Fibroblast of mammary gland (primary cell): ENCODE data around the gene RCOR3.

ENCODE experiments used
- DNase-seq: peaks from one replicate; pipeline ENCODE4 v3.0.0-alpha.2; 2010; ENCODE audit warnings: low read depth
- H3K4me3 ChIP-seq: 2 replicates; pipeline ENCODE4 v1.5.1; 2011; ENCODE audit warnings: low read depth, mild to moderate bottlenecking, low read length, moderate library complexity; ENCODE audit not compliant: control insufficient read depth
- TF ChIP-seq, protein P1 (sequence below): conservative IDR thresholded peaks from 2 replicates; pipeline ENCODE4 v1.5.1; 2011; ENCODE audit warnings: low read depth, low read length, inconsistent platforms; ENCODE audit not compliant: control insufficient read depth, insufficient read depth

Gene RCOR3

DNA sequence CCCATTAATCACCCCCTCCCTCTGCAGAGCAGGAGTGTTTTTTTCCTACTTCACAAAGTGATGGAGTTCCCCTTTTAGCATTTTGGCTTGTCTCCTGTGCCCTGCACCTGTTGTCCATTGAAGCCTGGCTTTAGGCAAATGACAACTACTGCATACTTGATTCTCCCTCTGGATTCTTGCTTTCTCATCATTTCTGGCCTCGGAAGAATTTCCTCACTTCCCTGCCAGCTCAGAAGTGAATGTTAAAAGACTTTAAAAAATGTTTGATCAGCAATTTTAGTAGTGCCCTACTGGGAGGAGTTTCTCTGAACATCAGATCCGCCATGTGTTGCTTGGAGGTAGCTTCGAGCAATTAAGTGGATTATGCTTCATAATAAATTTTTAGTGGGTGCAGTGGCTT lies 28.1 kb downstream of the RCOR3 start:
- no peak for DNase-seq
- TF ChIP-seq, protein P1, sequence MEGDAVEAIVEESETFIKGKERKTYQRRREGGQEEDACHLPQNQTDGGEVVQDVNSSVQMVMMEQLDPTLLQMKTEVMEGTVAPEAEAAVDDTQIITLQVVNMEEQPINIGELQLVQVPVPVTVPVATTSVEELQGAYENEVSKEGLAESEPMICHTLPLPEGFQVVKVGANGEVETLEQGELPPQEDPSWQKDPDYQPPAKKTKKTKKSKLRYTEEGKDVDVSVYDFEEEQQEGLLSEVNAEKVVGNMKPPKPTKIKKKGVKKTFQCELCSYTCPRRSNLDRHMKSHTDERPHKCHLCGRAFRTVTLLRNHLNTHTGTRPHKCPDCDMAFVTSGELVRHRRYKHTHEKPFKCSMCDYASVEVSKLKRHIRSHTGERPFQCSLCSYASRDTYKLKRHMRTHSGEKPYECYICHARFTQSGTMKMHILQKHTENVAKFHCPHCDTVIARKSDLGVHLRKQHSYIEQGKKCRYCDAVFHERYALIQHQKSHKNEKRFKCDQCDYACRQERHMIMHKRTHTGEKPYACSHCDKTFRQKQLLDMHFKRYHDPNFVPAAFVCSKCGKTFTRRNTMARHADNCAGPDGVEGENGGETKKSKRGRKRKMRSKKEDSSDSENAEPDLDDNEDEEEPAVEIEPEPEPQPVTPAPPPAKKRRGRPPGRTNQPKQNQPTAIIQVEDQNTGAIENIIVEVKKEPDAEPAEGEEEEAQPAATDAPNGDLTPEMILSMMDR, result no peak
- H3K4me3 ChIP-seq, result no peak overlapping the region

DNA sequence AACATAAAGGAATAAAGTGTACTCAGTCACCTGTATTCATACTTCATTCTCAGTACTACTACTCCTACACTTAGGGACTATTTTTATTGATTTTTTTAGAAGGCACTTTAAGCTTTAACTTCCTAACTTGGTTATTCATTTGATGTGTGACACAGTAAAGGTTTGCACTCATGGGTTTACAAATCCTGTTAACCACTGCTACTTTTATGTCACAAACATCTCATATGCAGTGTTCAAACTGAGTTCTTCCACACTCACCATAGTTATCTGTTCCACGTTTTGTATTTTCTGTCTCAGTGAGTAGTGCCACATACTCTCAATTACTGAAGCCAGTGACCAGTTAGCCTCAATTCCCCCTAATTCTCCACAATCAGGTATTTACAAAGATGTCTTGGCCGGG lies 33.2 kb downstream of the RCOR3 start:
- H3K4me3 ChIP-seq, result no peak overlapping the region
- TF ChIP-seq, protein P1, result no peak

DNA sequence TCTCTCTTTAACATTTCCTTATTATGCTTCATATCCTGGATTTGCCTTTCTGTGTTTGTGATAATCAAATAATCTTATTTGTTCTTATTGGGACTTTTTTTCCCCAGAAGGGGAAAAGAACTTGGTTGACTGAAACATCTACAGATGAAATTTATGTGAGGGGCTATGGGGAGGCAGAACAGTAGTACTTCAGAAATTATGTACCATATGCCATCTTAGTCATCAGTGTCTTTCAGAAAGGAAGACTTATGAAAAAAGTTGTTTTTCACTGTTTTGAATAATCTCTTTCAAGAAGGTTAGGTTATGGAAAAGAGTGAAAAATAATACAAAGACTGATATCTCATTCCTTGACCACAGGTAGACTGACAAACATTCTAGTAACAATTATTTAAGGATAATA lies 37.2 kb downstream of the RCOR3 start:
- TF ChIP-seq, protein P1, result no peak
- DNase-seq, result no peak
- no peak overlapping the region for H3K4me3 ChIP-seq

More for the DNA sequence above, 33.2 kb downstream of the RCOR3 start:
- DNase-seq, result no peak

DNA sequence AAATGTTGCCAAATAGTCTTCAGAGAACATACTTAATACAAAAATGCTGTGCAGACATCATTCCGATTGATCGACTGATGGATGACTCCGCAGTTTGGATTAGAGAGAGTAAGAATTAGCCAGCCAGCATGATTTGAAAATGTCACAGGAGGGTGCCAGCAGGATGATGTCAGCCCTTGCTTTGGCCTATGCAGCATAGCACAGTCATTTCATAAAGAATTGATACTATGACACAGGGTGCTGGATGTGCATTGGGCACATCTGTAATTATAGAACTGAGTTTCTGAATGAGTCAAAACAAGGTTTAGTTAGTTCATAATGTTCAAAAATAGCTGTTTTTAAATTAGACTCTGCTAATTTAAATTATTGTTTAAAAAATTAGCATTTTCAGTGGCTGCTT lies 45.9 kb downstream of the RCOR3 start:
- TF ChIP-seq, protein P1, result no peak
- no peak overlapping the region for H3K4me3 ChIP-seq
- peak; percentile 59 for DNase-seq

DNA sequence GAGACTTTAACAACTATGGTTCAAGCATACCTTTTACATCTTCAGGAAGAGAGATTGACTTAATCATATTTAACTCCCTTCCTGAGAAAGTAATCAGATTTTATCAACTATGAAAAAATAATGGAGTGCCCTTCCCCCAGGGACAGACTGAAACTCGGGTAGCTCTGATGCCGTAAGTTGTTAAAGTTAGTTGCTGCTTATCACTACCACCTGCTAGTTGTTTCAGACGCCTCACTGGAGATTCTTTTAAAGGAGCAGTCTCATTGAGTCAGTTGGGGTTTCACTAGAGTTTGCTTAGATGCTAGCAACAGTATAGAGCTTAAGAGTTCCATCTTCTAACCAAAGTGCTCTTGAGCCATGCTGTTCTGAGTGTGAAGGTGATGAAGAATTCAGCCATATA lies 50.5 kb downstream of the RCOR3 start:
- H3K4me3 ChIP-seq, result no peak overlapping the region
- TF ChIP-seq, protein P1, result no peak
- no peak for DNase-seq

DNA sequence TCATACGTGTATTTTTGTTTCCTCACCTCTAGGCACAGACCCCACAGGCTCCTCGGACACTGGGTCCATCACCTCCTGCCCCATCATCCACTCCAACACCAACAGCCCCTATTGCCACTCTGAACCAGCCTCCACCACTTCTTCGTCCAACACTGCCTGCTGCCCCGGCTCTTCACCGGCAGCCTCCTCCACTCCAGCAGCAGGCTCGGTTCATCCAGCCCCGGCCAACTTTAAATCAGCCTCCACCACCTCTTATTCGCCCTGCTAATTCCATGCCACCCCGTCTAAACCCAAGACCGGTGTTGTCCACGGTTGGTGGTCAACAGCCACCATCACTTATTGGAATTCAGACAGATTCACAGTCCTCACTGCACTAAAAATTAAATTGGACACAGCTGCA lies 54.2 kb downstream of the RCOR3 start:
- DNase-seq, result no peak
- TF ChIP-seq, protein P1, result no peak
- H3K4me3 ChIP-seq, result no peak overlapping the region
